T-helper 1 cell treated with Interleukin-12 subunit alpha and Interleukin-12 subunit beta and Interleukin-4 antibody, amounts not matched to agents 30 ng/mL and 1 ng/mL, for 36 hours (primary cell): Measurements from ENCODE around the gene MAP7D3. TPM values are rescaled to one million over a fixed set of nuclear protein-coding genes. Genes with fewer than 3 reads are reported as not detected.
"Not testable (repeated sequence)": the region's sequence is repeated elsewhere in the genome, so short reads cannot be mapped to it uniquely, and the experiment has no call there.

ENCODE experiments used
- intact Hi-C: fragments of 100-400 bp; cut with micrococcal nuclease; formaldehyde crosslinking; loops from one replicate; pipeline ENCODE4 v1.15.1; 2024
- total RNA-seq: library from RNA; stranded (reverse); gene quantifications from 2 replicates; pipeline ENCODE4 v1.2.3, GENCODE V29; 2022

Gene MAP7D3
- 16.4 and 17.2 TPM in 2 replicates for total RNA-seq

- intact Hi-C loops, result loop anchor here (1.0 to 10.0 kb wide), 8 partner anchors 23 to 658 kb away; partner anchors contain the start of genes MMGT1 and SLC9A6
Measured at GRCh38 chrX:136251041-136251991, at the start of gene MAP7D3. Gene MAP7D3, minus strand, starts transcription at chrX:136251400. Its CDS starts 42 bp downstream, at chrX:136251358.

- intact Hi-C loops, result not testable (repeated sequence)
Measured at GRCh38 chrX:136300721-136301120, 49.5 kb upstream of the MAP7D3 start, which contains the start of gene ADGRG4. Gene ADGRG4, plus strand, starts transcription at chrX:136300963. Its CDS starts 7,815 bp downstream, at chrX:136308778.

GRCh38 chrX:136295380-136295779 is 44.2 kb upstream of the MAP7D3 start:
- intact Hi-C loops, result no loop called here

GRCh38 chrX:136292656-136293055 is 41.5 kb upstream of the MAP7D3 start:
- intact Hi-C loops, result no loop called here

GRCh38 chrX:136291824-136292223 is 40.6 kb upstream of the MAP7D3 start:
- intact Hi-C loops, result no loop called here

GRCh38 chrX:136286375-136286774 is 35.2 kb upstream of the MAP7D3 start:
- intact Hi-C loops, result not testable (repeated sequence)

GRCh38 chrX:136275553-136275952 is 24.4 kb upstream of the MAP7D3 start:
- intact Hi-C loops, result no loop called here

GRCh38 chrX:136273986-136274385 is 22.8 kb upstream of the MAP7D3 start:
- intact Hi-C loops, result no loop called here

GRCh38 chrX:136272325-136272724 is 21.1 kb upstream of the MAP7D3 start:
- intact Hi-C loops, result no loop called here

GRCh38 chrX:136271300-136271699 is 20.1 kb upstream of the MAP7D3 start:
- intact Hi-C loops, result no loop called here

GRCh38 chrX:136269921-136270320 is 18.7 kb upstream of the MAP7D3 start:
- intact Hi-C loops, result loop anchor here (2.0 to 5.0 kb wide), 3 partner anchors 41 to 307 kb away; partner anchors contain the start of gene FHL1

GRCh38 chrX:136268051-136269048 is 17.1 kb upstream of the MAP7D3 start:
- intact Hi-C loops, result loop anchor here (1.0 to 5.0 kb wide), 6 partner anchors 40 to 309 kb away; partner anchors contain the start of gene FHL1

GRCh38 chrX:136266828-136267227 is 15.6 kb upstream of the MAP7D3 start:
- intact Hi-C loops, result loop anchor here (5.0 kb wide), 2 partner anchors 120 to 310 kb away; partner anchors contain the start of gene FHL1

- intact Hi-C loops, result no loop called here
Measured at GRCh38 chrX:136262812-136263315, 11.7 kb upstream of the MAP7D3 start.

- intact Hi-C loops, result no loop called here
Measured at GRCh38 chrX:136262243-136262642, 11.0 kb upstream of the MAP7D3 start.

GRCh38 chrX:136261321-136261720 is 10.1 kb upstream of the MAP7D3 start:
- intact Hi-C loops, result no loop called here

GRCh38 chrX:136260776-136261175 is 9.6 kb upstream of the MAP7D3 start:
- intact Hi-C loops, result no loop called here

- intact Hi-C loops, result loop anchor here (10.0 kb wide), 1 partner anchor 55 kb away; no protein-coding TSS in a partner anchor
Measured at GRCh38 chrX:136259543-136259942, 8.3 kb upstream of the MAP7D3 start.

GRCh38 chrX:136258951-136259350 is 7.8 kb upstream of the MAP7D3 start:
- intact Hi-C loops, result loop anchor here (10.0 kb wide), 1 partner anchor 54 kb away; no protein-coding TSS in a partner anchor

- intact Hi-C loops, result loop anchor here (10.0 kb wide), 1 partner anchor 51 kb away; no protein-coding TSS in a partner anchor
Measured at GRCh38 chrX:136256026-136256425, 4.8 kb upstream of the MAP7D3 start.

GRCh38 chrX:136255541-136255940 is 4.3 kb upstream of the MAP7D3 start:
- intact Hi-C loops, result loop anchor here (10.0 kb wide), 1 partner anchor 51 kb away; no protein-coding TSS in a partner anchor
